Measurements from ENCODE around the gene GLIS2. TPM values are rescaled to one million over a fixed set of nuclear protein-coding genes. Genes with fewer than 3 reads are reported as not detected.

GLIS2 gene
- total and polyA plus RNA-seq, 10 of the 15 experiments (the other 5 are each of a cell fraction or from before 2014, with no cell fraction given): 0.03 to 0.64 (median 0.18) TPM; not detected in 4

DNA sequence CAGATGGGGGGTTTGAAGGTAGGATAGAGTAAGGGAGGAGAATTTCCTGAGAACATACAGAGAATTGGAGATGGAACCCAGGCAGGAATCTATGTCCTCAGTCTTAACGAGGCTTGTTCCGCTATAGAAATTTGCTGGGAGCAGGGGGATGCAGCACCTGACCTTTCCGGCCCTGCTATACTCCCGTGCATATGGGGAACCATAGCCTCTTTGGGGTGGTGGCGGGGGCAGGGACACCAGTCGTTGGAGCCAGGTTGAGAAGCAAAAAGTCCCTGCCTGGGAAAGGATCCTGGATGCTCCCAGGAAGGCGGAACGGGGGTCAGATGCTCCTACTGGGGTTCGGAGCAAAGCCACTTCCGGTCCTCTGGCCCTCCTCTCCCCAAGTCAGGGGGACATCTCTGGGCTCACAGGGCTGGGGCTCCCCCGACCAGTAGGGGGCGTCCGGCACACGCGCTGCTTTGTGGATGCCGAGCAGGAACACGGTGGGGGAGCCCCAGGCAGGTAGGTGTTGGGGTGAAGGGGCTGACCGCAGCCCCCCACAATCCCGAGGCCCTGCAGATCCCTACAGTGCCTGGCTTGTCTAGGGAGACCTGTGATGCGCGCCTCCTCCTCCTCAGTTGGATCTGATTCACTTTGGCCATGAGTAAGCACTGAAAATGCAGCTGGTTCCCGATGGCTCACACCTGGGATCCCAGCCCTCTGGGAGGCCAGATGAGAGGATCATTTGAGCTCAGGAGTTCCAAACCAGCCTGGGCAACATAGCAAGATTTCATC is 27.5 kb upstream of the GLIS2 start (continued):
- TF ChIP-seq MYB (IDR thresholded peaks at IDR 0.05; ENCODE audit: borderline replicate concordance, low read depth, low read length): no peak
- TF ChIP-seq ZNF207 (IDR thresholded peaks at IDR 0.05; ENCODE audit: borderline replicate concordance): 0 out of 2 replicates have a peak, but pooled peaks have one; percentile 55
- no peak for TF ChIP-seq NKRF (conservative IDR thresholded peaks at IDR 0.05)
- no peak for TF ChIP-seq JUNB (IDR thresholded peaks at IDR 0.05)
- no peak for TF ChIP-seq MTA2 (IDR thresholded peaks at IDR 0.05; ENCODE audit: low read depth)
- no peak for TF ChIP-seq HDAC6 (IDR thresholded peaks at IDR 0.05; ENCODE audit: unreplicated experiment)
- TF ChIP-seq RELA (IDR thresholded peaks at IDR 0.05; ENCODE audit: borderline replicate concordance, partially characterized antibody): peak; percentile 50
- no peak for TF ChIP-seq USF2 (IDR thresholded peaks at IDR 0.05; ENCODE audit: borderline replicate concordance, low read depth, low read length)
- TF ChIP-seq CUX1 (IDR thresholded peaks at IDR 0.05; ENCODE audit: insufficient replicate concordance, low read depth, low read length): no peak
- TF ChIP-seq, protein P1, sequence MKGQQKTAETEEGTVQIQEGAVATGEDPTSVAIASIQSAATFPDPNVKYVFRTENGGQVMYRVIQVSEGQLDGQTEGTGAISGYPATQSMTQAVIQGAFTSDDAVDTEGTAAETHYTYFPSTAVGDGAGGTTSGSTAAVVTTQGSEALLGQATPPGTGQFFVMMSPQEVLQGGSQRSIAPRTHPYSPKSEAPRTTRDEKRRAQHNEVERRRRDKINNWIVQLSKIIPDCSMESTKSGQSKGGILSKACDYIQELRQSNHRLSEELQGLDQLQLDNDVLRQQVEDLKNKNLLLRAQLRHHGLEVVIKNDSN (IDR thresholded peaks at IDR 0.05; ENCODE audit: borderline replicate concordance, extremely low read length, insufficient read depth, low read depth, low read length): no peak
- TF ChIP-seq SMAD5 (IDR thresholded peaks at IDR 0.05; ENCODE audit: low read depth): no peak
- TF ChIP-seq CHD1 (IDR thresholded peaks at IDR 0.05; ENCODE audit: low read depth, low read length): no peak
- TF ChIP-seq KDM1A (IDR thresholded peaks at IDR 0.05; ENCODE audit: borderline replicate concordance): no peak
- no peak for TF ChIP-seq CREM (IDR thresholded peaks at IDR 0.05; ENCODE audit: low read depth)
- no peak for TF ChIP-seq ZNF274 (IDR thresholded peaks at IDR 0.05; ENCODE audit: insufficient read depth, insufficient read length)
- TF ChIP-seq EGR1 (IDR thresholded peaks at IDR 0.05; ENCODE audit: borderline replicate concordance in 1 of 2, low read depth in 2 of 2, low read length in 2 of 2): no peak
